K562 (cell line): ENCODE data around the gene PAQR8. TPM values are rescaled to one million over a fixed set of nuclear protein-coding genes. Genes with fewer than 3 reads are reported as not detected.

Source experiments
- ATAC-seq: fragments of 200-7000 bp; cut with Tn5 transposase; 3 replicates; pipeline ENCODE4 v1.9.1; 2020; ENCODE audit warnings: moderate library complexity
- BruUV-seq: library from RNA; stranded (reverse); fragments of 400-500 nt; replicated peaks from 2 replicates; lab custom pipeline; 2021; lab: Mats Ljungman, UMichigan
- CTCF ChIA-PET: fragments of 300-600 bp; formaldehyde crosslinking; extraction: SDS; loops from one replicate; lab custom pipeline; 2021; ENCODE audit warnings: low intra/inter-chr PET ratio; lab: Yijun Ruan, JAX
- POLR2A ChIA-PET: fragments of 300-600, 350-650 bp; sonication (Branson Sonifier 250); formaldehyde crosslinking; extraction: SDS; loops from one replicate; lab custom pipeline; 2021; ENCODE audit warnings: antibody characterized with exemption, inconsistent platforms; lab: Yijun Ruan, JAX
- DNase-seq, 4 experiments: peaks; one replicate each; pipeline versions ENCODE4 v3.0.0 to v3.0.0-alpha.2; 2011 to 2018; ENCODE audit warnings: low spot score in 3 of 4, mixed read lengths in 3 of 4; ENCODE audit errors: extremely low read depth in 1 of 4
- FAIRE-seq: peaks from 2 replicates; lab custom pipeline; 2011; peaks lifted over from hg19 to GRCh38; lab: Jason Lieb, UNC
- H2AFZ ChIP-seq: 2 replicates; pipeline ENCODE4 v1.6.0; 2011; ENCODE audit warnings: low read depth, low read length, control low read depth, inconsistent platforms
- H3K27ac ChIP-seq: fragments of 200-600 bp; 3 replicates; pipeline ENCODE4 v1.8.0; 2011; ENCODE audit warnings: low read depth, mild to moderate bottlenecking, control low read depth, inconsistent platforms, low read length, moderate library complexity, mixed read lengths; ENCODE audit errors: extremely low read depth
- H3K27me3 ChIP-seq, 2 experiments: fragments of 300-600 bp in 1 of 2; 2 replicates in 1 of 2; 3 replicates in 1 of 2; pipeline versions ENCODE4 v1.6.0 to v1.8.0; 2011; ENCODE audit warnings: inconsistent platforms in 2 of 2, low read length in 2 of 2, mild to moderate bottlenecking in 1 of 2, mixed read lengths in 1 of 2, moderate library complexity in 1 of 2; ENCODE audit not compliant: control insufficient read depth in 2 of 2, insufficient read depth in 2 of 2
- H3K36me3 ChIP-seq: fragments of 300-600 bp; 3 replicates; pipeline ENCODE4 v1.8.0; 2011; ENCODE audit warnings: mild to moderate bottlenecking, low read length, inconsistent platforms; ENCODE audit not compliant: control insufficient read depth, insufficient read depth
- H3K4me1 ChIP-seq, 2 experiments: fragments of 200-600 bp in 1 of 2; replicated peaks in 1 of 2; 2 replicates in 1 of 2; 3 replicates in 1 of 2; pipeline versions ENCODE4 v1.5.1 to v1.8.0; 2011; ENCODE audit warnings: inconsistent platforms in 2 of 2, low read length in 2 of 2, mild to moderate bottlenecking in 1 of 2, mixed read lengths in 1 of 2, moderate library complexity in 1 of 2; ENCODE audit not compliant: control insufficient read depth in 2 of 2, insufficient read depth in 2 of 2
- H3K4me2 ChIP-seq: 2 replicates; pipeline ENCODE4 v1.6.1; 2011; ENCODE audit warnings: low read length, control low read depth, inconsistent platforms, mixed read lengths; ENCODE audit not compliant: insufficient read depth
- H3K4me3 ChIP-seq: fragments of 200-600 bp; sonication (generic), shearing (Covaris generic); 2 replicates; pipeline ENCODE4 v1.5.1; 2016; ENCODE audit warnings: control low read depth, inconsistent platforms
- H3K79me2 ChIP-seq: fragments of 200-600 bp; 3 replicates; pipeline ENCODE4 v1.8.0; 2011; ENCODE audit warnings: low read length, inconsistent platforms; ENCODE audit not compliant: control insufficient read depth, insufficient read depth
- H3K9ac ChIP-seq, 2 experiments: 2 replicates each; pipeline versions ENCODE4 v1.6.0 to v1.6.1; 2011; ENCODE audit warnings: low read depth in 2 of 2, low read length in 2 of 2, control low read depth in 1 of 2, inconsistent platforms in 1 of 2, mild to moderate bottlenecking in 1 of 2, mixed read lengths in 1 of 2; ENCODE audit not compliant: insufficient read depth in 1 of 2
- H3K9me1 ChIP-seq: one replicate; pipeline ENCODE4 v1.6.0; 2011; ENCODE audit warnings: inconsistent platforms, mild to moderate bottlenecking, low read length, moderate library complexity; ENCODE audit not compliant: control insufficient read depth, insufficient read depth
- H3K9me3 ChIP-seq: replicated peaks from 2 replicates; pipeline ENCODE4 v1.5.1; 2011; ENCODE audit warnings: low read depth, low read length, inconsistent platforms; ENCODE audit not compliant: control insufficient read depth, insufficient read depth
- H4K20me1 ChIP-seq: replicated peaks from 2 replicates; pipeline ENCODE4 v1.6.1; 2011; ENCODE audit warnings: low read length, inconsistent platforms, mixed read lengths; ENCODE audit not compliant: control insufficient read depth, insufficient read depth
- ASH1L ChIP-seq: fragments of 450-650 bp; IDR thresholded peaks from 2 replicates; pipeline ENCODE4 v1.6.1; 2018; ENCODE audit warnings: borderline replicate concordance, mild to moderate bottlenecking, low read depth; ENCODE audit not compliant: partially characterized antibody
- ATF1 ChIP-seq, 2 experiments: fragments of 450-650 bp in 1 of 2; IDR thresholded peaks; 2 replicates each; pipeline ENCODE4 v1.6.1; 2016; ENCODE audit warnings: missing compliant biosample characterization in 1 of 2, missing genetic modification characterization in 1 of 2
- BACH1 ChIP-seq: fragments of 200-800 bp; sonication (Bioruptor generic); IDR thresholded peaks from 2 replicates; pipeline ENCODE4 v1.6.1; 2016; ENCODE audit warnings: missing genetic modification characterization, missing compliant biosample characterization
- FOSL1 ChIP-seq: fragments of 200-800 bp; sonication (Bioruptor generic); conservative IDR thresholded peaks from 2 replicates; pipeline ENCODE4 v1.6.1; 2016; ENCODE audit warnings: missing genetic modification characterization, missing compliant biosample characterization
- FOXK2 ChIP-seq, 2 experiments: fragments of 450-650 bp; IDR thresholded peaks in 1 of 2; conservative IDR thresholded peaks in 1 of 2; 2 replicates each; pipeline ENCODE4 v1.6.1; 2016; ENCODE audit warnings: low read depth in 2 of 2, mild to moderate bottlenecking in 1 of 2
- GABPB2 ChIP-seq: fragments of 250-450 bp; sonication (Bioruptor Pico); conservative IDR thresholded peaks from 2 replicates; pipeline ENCODE4 v1.5.1; 2021; ENCODE audit warnings: mild to moderate bottlenecking
- MTA2 ChIP-seq: fragments of 450-650 bp; IDR thresholded peaks from 2 replicates; pipeline ENCODE4 v1.6.1; 2016; ENCODE audit warnings: low read depth
- NFATC3 ChIP-seq: fragments of 450-650 bp; IDR thresholded peaks from 2 replicates; pipeline ENCODE4 v1.6.1; 2017; ENCODE audit warnings: mild to moderate bottlenecking
- SAFB ChIP-seq: fragments of 200-400 bp; formaldehyde crosslinking; IDR thresholded peaks from 2 replicates; pipeline ENCODE4 v1.6.1; 2017; ENCODE audit warnings: low read depth, low read length, borderline replicate concordance
- TARDBP ChIP-seq: fragments of 450-650 bp; IDR thresholded peaks from 2 replicates; pipeline ENCODE4 v1.6.1; 2016
- ZNF408 ChIP-seq: fragments of 250-450 bp; sonication (Bioruptor Pico); IDR thresholded peaks from 2 replicates; pipeline ENCODE4 v1.4.0; 2020; ENCODE audit warnings: low read depth, mild to moderate bottlenecking, moderate library complexity
- ZNF436 ChIP-seq: fragments of 250-450, 450-650 bp; sonication (Bioruptor Pico); formaldehyde crosslinking; IDR thresholded peaks from 2 replicates; pipeline ENCODE4 v1.7.0; 2020; ENCODE audit warnings: mild to moderate bottlenecking
- WGBS: fragments of 100-300 bp; shearing (Covaris generic); methylation state at CpG from one replicate; pipeline ENCODE4 v1.1.6; 2016; ENCODE audit warnings: low coverage, mixed read lengths; ENCODE audit not compliant: insufficient coverage; ENCODE audit errors: missing lambda C conversion rate; 5-methylcytosine and 5-hydroxymethylcytosine counted together
- in situ Hi-C: fragments of 300-500 bp; cut with MboI; formaldehyde crosslinking; loops from 4 replicates; pipeline ENCODE4 v1.15.0; 2018; ENCODE audit warnings: inconsistent platforms, mixed read lengths
- intact Hi-C: fragments of 100-400 bp; cut with micrococcal nuclease; formaldehyde crosslinking; loops from 2 replicates; pipeline ENCODE4 v1.14.2; 2022
- polyA plus RNA-seq, 8 experiments: library from polyadenylated mRNA; depleted of rRNA in 4 of 8; stranded (reverse) in 5 of 8; unstranded in 3 of 8; fragments of >200 nt; fragmentation: Nextera tagmentation in 2 of 8; fragmentation: Illumina TruSeq in 1 of 8; extraction: Ambion mirVana in 2 of 8; extraction: Trizol in 1 of 8; gene quantifications; 2 replicates each; pipeline versions ENCODE4 v1.2.1 to v1.2.3, GENCODE V29; 2011 to 2014; ENCODE audit warnings: inconsistent platforms in 1 of 8, missing spikeins in 1 of 8
- total RNA-seq, 7 experiments: library from RNA; depleted of rRNA in 6 of 7; stranded (reverse); fragments of >200 nt in 6 of 7; fragmentation: Illumina TruSeq in 2 of 7; extraction: Trizol in 2 of 7; gene quantifications; 2 replicates each; pipeline versions ENCODE4 v1.2.1 to v1.2.3, GENCODE V29; 2011 to 2021; ENCODE audit warnings: low replicate concordance in 1 of 7
- TF ChIP-seq, protein P1 (sequence below): sonication (generic); formaldehyde crosslinking; IDR thresholded peaks from 2 replicates; pipeline ENCODE4 v1.8.0; 2022; ENCODE audit warnings: missing genetic modification reagents, mild to moderate bottlenecking, borderline replicate concordance
- TF ChIP-seq, protein P2 (sequence below): sonication (generic); formaldehyde crosslinking; IDR thresholded peaks from 2 replicates; pipeline ENCODE4 v1.8.0; 2022; ENCODE audit warnings: mild to moderate bottlenecking, low read depth, missing genetic modification reagents
- TF ChIP-seq, protein P3 (sequence below): fragments of 450-650 bp; IDR thresholded peaks from 2 replicates; pipeline ENCODE4 v1.7.1; 2018; ENCODE audit warnings: mild to moderate bottlenecking, low read depth; ENCODE audit not compliant: partially characterized antibody

Gene PAQR8
- total and polyA plus RNA-seq, 9 of the 15 experiments (the other 6 are each of a cell fraction or from before 2014, with no cell fraction given) = 1.4 to 10.2 (median 3.5) TPM

DNA sequence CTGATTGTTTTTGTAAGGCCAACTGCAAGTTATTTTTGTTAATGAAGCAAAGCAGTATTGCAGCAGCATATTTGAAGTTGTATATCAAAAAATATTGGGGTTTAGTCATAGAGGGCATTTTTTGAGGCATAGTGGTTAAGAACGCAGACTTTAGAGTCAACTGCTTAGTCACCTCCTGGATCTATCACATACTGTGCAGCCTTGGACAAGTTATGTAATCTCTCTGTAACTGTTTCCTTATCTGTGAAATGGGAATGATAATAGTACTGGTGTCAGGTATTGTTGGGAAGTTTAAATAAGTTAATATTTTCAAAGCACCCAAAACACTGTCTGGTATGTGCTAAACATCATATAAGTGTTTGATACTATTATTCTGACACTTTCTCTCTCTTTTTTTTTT is 31.0 kb downstream of the PAQR8 start:
- Histone ChIP-seq H3K4me1 (peaks cover 11 to 37% of the 10 kb centered on the region in 2 experiments; a peak in 4 of 5 replicates), H3K27me3 (no peaks in the 10 kb centered on the region), H3K9ac (no peak overlapping the region), H3K9me3 (no peaks in the 10 kb centered on the region), H3K79me2 (no peaks in the 10 kb centered on the region), H3K4me3 (no peak overlapping the region), H4K20me1 (no peaks in the 10 kb centered on the region), H3K9me1 (no peaks in the 10 kb centered on the region), H3K4me2 (no peak overlapping the region), H2AFZ (no peak overlapping the region), H3K27ac (no peak overlapping the region), H3K36me3 (no peaks in the 10 kb centered on the region)
- DNase-seq = peak in 1 of 4 experiments; percentile 43
- no TSS peak for BruUV-seq
- intact Hi-C loops (no loop called here), in situ Hi-C loops (loop anchor here (5.0 kb wide), 1 partner anchor 101 kb away; no protein-coding TSS in a partner anchor)
- FAIRE-seq = no peak
- 12% methylated on average over 1 of the region's 1 CpG for WGBS
- peak; percentile 4; the same call in 1 of the 3 replicates for ATAC-seq
- ChIA-PET CTCF (no interaction called here), POLR2A (interaction anchor here (0.8 kb wide), 2 partner anchors 31 to 328 kb away, joined by 3 to 5 read pairs; no protein-coding TSS in a partner anchor)
- TF ChIP-seq SAFB = no peak
- TF ChIP-seq TARDBP = no peak
- TF ChIP-seq ATF1 (CRISPR knock-in tag; IDR thresholded peaks at IDR 0.05) = no peak
- no peak for TF ChIP-seq ATF1 (tag; IDR thresholded peaks at IDR 0.05)
- TF ChIP-seq, protein P1, sequence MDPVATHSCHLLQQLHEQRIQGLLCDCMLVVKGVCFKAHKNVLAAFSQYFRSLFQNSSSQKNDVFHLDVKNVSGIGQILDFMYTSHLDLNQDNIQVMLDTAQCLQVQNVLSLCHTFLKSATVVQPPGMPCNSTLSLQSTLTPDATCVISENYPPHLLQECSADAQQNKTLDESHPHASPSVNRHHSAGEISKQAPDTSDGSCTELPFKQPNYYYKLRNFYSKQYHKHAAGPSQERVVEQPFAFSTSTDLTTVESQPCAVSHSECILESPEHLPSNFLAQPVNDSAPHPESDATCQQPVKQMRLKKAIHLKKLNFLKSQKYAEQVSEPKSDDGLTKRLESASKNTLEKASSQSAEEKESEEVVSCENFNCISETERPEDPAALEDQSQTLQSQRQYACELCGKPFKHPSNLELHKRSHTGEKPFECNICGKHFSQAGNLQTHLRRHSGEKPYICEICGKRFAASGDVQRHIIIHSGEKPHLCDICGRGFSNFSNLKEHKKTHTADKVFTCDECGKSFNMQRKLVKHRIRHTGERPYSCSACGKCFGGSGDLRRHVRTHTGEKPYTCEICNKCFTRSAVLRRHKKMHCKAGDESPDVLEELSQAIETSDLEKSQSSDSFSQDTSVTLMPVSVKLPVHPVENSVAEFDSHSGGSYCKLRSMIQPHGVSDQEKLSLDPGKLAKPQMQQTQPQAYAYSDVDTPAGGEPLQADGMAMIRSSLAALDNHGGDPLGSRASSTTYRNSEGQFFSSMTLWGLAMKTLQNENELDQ (CRISPR knock-in tag) = no peak
- TF ChIP-seq GABPB2 (CRISPR knock-in tag) = no peak
- TF ChIP-seq, protein P2, sequence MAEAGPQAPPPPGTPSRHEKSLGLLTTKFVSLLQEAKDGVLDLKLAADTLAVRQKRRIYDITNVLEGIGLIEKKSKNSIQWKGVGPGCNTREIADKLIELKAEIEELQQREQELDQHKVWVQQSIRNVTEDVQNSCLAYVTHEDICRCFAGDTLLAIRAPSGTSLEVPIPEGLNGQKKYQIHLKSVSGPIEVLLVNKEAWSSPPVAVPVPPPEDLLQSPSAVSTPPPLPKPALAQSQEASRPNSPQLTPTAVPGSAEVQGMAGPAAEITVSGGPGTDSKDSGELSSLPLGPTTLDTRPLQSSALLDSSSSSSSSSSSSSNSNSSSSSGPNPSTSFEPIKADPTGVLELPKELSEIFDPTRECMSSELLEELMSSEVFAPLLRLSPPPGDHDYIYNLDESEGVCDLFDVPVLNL (CRISPR knock-in tag) = no peak
- TF ChIP-seq FOSL1 = peak; percentile 30; the same call in 1 of the 2 replicates
- TF ChIP-seq MTA2 = no peak
- no peak for TF ChIP-seq BACH1
- TF ChIP-seq ASH1L = no peak
- TF ChIP-seq FOXK2 (conservative IDR thresholded peaks at IDR 0.05 in 1 of 2, IDR thresholded peaks at IDR 0.05 in 1 of 2; ENCODE audit: low read depth in 2 of 2) = no peak
- TF ChIP-seq NFATC3 = no peak
- TF ChIP-seq, protein P3, sequence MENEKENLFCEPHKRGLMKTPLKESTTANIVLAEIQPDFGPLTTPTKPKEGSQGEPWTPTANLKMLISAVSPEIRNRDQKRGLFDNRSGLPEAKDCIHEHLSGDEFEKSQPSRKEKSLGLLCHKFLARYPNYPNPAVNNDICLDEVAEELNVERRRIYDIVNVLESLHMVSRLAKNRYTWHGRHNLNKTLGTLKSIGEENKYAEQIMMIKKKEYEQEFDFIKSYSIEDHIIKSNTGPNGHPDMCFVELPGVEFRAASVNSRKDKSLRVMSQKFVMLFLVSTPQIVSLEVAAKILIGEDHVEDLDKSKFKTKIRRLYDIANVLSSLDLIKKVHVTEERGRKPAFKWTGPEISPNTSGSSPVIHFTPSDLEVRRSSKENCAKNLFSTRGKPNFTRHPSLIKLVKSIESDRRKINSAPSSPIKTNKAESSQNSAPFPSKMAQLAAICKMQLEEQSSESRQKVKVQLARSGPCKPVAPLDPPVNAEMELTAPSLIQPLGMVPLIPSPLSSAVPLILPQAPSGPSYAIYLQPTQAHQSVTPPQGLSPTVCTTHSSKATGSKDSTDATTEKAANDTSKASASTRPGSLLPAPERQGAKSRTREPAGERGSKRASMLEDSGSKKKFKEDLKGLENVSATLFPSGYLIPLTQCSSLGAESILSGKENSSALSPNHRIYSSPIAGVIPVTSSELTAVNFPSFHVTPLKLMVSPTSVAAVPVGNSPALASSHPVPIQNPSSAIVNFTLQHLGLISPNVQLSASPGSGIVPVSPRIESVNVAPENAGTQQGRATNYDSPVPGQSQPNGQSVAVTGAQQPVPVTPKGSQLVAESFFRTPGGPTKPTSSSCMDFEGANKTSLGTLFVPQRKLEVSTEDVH = no peak
- no peak for TF ChIP-seq ZNF436 (CRISPR knock-in tag)
- TF ChIP-seq ZNF408 (CRISPR knock-in tag) = no peak
